ENCODE results near the gene TNIP2.
"Not testable (repeated sequence)": the region's sequence is repeated elsewhere in the genome, so short reads cannot be mapped to it uniquely, and the experiment has no call there.

TNIP2 gene

DNA sequence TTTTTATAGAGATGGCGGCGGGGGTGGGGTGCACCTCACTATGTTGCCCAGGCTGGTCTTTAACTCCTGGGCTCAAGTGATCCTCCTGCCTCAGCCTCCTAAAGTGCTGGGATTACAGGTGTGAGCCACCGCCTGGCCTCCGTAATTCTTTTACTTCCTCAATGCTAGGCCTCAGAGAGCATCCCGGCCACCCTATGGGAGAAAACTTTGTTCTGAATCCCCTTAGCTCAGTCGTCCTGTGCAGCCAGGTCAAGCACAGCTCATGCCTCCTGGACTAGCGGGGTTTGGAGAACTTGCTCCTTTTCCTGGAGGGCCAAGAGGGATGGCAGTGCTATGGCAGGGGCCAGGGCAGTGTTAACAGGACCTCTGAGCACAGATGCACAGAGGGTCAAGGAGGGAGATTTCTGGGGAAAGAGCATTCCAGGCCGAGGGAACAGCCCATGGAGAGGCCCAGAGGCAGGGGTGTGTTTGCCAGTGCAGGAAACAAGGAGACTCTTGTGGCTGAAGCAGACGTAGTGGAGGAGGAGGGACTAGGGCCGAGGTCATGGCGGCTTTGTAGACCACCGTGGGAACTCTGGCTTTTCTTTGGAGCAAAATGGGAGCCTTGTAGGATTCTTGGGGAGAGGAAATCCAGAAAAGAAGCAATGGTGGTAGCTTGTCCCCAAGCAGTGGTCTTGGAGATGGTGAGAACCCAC is 9.8 kb upstream of the TNIP2 start:
- no peak overlapping the region for H3K4me3 Mint-ChIP-seq

DNA sequence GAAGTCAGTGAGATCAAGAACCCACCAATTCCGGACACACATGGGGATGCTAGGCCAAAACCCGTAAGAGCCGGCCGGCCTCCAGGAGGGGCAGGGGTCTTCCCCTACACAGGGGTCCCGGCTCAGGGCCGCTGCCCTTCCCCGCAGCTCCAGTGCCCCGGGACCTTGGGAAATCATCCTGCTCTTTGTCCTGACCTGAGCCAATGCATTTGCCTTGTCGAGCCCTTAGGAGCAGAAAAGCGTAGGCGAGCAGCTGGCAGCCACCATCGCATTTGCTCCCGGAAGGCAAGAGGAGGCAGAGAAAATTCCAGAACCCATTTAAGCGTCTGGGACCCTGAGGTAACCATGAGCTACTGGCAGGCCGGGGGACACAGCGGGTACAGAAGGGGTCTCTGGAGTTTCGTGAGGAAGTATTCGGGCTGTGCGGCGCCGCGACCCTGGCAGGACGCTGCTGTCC is 7.4 kb upstream of the TNIP2 start:
- Mint-ChIP-seq H3K27me3 (ENCODE audit: low read depth) (no peaks in the 10 kb centered on the region), H3K9me3 (no peaks in the 10 kb centered on the region), H3K4me1 (ENCODE audit: low read depth) (peaks cover 2% of the 10 kb centered on the region), H3K4me3 (peak overlapping the region; percentile 58), H3K36me3 (ENCODE audit: low read depth) (no peaks in the 10 kb centered on the region), H3K27ac (no peak overlapping the region)

More for the DNA sequence above, 9.8 kb upstream of the TNIP2 start:
- Mint-ChIP-seq H3K27me3 (ENCODE audit: low read depth) (no peaks in the 10 kb centered on the region), H3K9me3 (peaks cover 14% of the 10 kb centered on the region), H3K27ac (no peak overlapping the region), H3K36me3 (ENCODE audit: low read depth) (peaks cover 6% of the 10 kb centered on the region), H3K4me1 (ENCODE audit: low read depth) (peaks cover 13% of the 10 kb centered on the region)

DNA sequence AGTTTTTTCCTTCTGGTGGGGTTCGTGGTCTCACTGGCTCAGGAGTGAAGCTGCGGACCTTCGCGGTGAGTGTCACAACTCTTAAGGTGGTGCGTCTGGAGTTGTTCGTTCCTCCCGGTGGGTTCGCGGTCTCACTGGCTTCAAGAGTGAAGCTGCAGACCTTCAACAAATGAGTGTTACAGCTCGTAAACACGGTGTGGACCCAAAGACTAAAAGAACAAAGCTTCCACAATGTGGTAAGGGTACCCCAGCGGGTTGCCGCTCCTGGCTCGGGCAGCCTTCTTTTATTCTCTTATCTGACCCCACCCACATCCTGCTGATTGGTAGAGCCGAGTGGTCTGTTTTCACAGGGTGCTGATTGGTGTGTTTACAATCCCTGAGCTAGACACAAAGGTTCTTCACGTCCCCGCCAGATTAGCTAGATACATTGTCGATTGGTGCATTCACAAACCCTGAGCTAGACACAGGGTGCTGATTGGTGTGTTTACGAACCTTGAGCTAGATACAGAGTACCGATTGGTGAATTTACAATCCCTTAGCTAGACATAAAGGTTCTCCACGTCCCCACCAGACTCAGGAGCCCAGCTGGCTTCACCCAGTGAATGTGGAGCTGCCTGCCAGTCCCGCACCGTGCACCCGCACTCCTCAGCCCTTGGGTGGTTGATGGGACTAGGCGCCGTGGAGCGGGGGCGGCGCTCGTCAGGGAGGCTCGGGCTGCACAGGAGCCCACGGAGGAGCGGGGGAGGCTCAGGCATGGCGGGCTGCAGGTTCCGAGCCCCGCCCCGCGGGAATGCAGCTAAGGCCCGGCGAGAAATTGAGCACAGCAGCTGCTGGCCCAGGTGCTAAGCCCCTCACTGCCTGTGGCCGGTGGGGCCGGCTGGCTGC is 6.6 kb upstream of the TNIP2 start:
- not testable (repeated sequence) for H3K4me3 Mint-ChIP-seq; H3K4me1 Mint-ChIP-seq (ENCODE audit: low read depth); H3K27me3 Mint-ChIP-seq (ENCODE audit: low read depth); H3K27ac Mint-ChIP-seq; H3K9me3 Mint-ChIP-seq; H3K36me3 Mint-ChIP-seq (ENCODE audit: low read depth)

DNA sequence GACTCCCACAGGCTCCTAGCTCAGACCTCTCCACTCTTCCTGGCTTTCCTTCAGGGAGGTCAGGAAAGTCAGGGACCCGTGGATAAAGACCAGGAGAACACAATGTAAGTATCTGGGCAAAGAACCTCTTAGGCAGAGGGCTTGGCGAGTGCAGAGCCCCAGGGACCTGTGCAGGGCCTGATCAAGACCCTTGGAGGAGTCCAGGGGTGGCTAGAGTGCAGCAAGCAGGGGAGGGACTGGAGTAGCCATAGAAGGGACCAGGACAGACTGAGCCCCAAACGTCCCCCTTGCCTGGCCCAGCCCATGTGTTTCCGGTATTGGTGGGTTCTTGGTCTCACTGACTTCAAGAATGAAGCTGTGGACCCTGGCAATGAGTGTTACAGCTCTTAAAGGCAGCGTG is 5.9 kb upstream of the TNIP2 start:
- no peak overlapping the region for H3K4me3 Mint-ChIP-seq
- H3K4me1 Mint-ChIP-seq (ENCODE audit: low read depth) = peaks cover 7% of the 10 kb centered on the region
- no peak overlapping the region for H3K27ac Mint-ChIP-seq

DNA sequence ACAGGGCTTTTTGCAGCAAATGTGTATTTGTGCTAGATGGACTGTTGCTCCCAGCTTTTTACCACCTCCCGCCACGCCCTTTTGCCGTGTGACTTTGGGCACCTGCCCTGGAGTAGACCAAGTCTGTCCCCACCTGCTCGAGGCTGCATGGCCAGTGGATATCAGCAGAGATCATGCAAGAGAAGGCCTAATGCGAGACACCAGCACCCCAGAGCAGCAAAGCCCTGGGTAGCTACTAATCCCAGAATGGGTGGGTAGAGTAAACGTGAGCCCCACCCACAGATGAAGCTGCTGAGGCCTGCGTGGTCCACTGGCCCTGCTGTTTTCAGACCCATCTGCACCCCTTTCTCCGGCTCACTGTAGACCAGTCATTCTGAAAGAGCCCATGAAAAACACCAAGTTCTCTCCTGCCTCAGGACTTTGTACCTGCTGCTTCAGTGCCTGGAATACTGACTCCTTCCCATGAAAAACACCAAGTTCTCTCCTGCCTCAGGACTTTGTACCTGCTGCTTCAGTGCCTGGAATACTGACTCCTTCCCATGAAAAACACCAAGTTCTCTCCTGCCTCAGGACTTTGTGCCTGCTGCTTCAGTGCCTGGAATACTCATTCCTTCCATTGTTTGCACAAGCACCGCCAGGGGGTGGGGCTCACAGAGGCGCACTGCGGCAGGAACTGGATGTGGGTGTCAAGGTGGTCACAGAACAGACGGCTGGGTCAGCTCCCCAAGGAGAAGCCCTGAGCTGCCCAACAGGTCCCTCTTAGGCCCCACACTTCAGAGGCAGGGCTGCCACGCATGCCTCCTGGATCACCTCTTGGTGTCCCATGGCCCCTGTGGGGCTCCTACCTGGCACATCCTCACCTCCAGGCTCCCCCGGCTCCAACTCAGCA is 5.1 kb upstream of the TNIP2 start:
- H3K4me3 Mint-ChIP-seq = no peak overlapping the region
- H3K4me1 Mint-ChIP-seq (ENCODE audit: low read depth) = peaks cover 7% of the 10 kb centered on the region
- no peaks in the 10 kb centered on the region for H3K9me3 Mint-ChIP-seq
- H3K36me3 Mint-ChIP-seq (ENCODE audit: low read depth) = no peaks in the 10 kb centered on the region
- no peaks in the 10 kb centered on the region for H3K27me3 Mint-ChIP-seq (ENCODE audit: low read depth)
- no peak overlapping the region for H3K27ac Mint-ChIP-seq

More for the DNA sequence above, 5.9 kb upstream of the TNIP2 start:
- Mint-ChIP-seq H3K9me3 (no peaks in the 10 kb centered on the region), H3K36me3 (ENCODE audit: low read depth) (no peaks in the 10 kb centered on the region), H3K27me3 (ENCODE audit: low read depth) (no peaks in the 10 kb centered on the region)

DNA sequence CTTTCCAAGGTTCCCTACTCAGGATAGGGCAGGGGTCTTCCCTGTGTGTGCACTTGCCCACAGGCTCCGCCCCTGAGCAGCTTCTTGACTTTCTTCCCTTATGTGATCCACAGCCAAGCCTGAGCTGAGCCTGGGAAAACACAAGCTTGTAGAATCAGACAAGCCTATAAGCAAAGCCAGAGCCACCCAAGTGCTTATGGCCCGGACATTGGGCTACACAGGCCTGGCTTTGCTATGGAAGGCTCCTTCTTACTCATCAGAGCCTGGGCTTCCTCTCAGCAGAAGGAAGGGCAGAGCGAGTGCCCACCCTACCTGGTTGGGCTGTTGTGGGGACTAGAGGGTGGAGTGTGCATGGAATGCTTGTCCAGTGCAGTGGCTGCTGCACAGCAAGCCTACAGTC is 1.3 kb upstream of the TNIP2 start:
- Mint-ChIP-seq H3K4me1 (ENCODE audit: low read depth) (peaks cover 18% of the 10 kb centered on the region), H3K4me3 (peak overlapping the region; percentile 76), H3K9me3 (no peaks in the 10 kb centered on the region), H3K27ac (peak overlapping the region; percentile 69), H3K27me3 (ENCODE audit: low read depth) (no peaks in the 10 kb centered on the region), H3K36me3 (ENCODE audit: low read depth) (peaks cover 9% of the 10 kb centered on the region)

DNA sequence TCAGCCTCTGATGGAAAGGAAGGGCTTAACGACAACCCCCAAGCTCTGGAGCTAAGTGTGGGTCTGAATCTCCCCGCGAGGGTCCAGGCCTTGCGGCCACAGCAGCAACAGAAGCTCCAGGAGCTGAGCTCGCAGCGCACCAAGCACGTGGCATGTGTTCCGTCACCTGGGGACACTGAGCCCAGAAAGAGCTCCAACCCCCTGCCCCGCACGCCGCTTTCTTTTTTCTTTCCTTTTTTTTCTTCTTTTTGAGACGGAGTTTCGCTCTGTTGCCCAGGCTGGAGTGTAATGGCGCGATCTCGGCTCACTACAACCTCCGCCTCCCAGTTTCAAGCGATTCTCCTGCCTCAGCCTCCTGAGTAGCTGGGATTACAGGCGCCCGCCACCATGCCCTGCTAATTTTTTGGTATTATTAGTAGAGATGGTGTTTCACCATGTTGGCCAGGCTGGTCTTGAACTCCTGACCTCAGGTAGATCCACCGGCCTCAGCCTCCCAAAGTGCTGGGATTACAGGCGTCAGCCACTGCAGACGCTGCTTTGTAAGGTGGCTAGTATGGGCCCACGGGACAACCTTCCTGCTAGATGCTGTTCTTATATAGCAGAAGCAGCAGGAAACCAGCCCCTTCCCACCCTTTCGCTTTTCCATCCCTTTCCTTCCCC is 685 bp upstream of the TNIP2 start:
- H3K27ac Mint-ChIP-seq = peak overlapping the region; percentile 69
- H3K36me3 Mint-ChIP-seq (ENCODE audit: low read depth) = peaks cover 12% of the 10 kb centered on the region
- H3K27me3 Mint-ChIP-seq (ENCODE audit: low read depth) = no peaks in the 10 kb centered on the region
- peaks cover 20% of the 10 kb centered on the region for H3K4me1 Mint-ChIP-seq (ENCODE audit: low read depth)
- no peaks in the 10 kb centered on the region for H3K9me3 Mint-ChIP-seq
- peak overlapping the region; percentile 76 for H3K4me3 Mint-ChIP-seq

DNA sequence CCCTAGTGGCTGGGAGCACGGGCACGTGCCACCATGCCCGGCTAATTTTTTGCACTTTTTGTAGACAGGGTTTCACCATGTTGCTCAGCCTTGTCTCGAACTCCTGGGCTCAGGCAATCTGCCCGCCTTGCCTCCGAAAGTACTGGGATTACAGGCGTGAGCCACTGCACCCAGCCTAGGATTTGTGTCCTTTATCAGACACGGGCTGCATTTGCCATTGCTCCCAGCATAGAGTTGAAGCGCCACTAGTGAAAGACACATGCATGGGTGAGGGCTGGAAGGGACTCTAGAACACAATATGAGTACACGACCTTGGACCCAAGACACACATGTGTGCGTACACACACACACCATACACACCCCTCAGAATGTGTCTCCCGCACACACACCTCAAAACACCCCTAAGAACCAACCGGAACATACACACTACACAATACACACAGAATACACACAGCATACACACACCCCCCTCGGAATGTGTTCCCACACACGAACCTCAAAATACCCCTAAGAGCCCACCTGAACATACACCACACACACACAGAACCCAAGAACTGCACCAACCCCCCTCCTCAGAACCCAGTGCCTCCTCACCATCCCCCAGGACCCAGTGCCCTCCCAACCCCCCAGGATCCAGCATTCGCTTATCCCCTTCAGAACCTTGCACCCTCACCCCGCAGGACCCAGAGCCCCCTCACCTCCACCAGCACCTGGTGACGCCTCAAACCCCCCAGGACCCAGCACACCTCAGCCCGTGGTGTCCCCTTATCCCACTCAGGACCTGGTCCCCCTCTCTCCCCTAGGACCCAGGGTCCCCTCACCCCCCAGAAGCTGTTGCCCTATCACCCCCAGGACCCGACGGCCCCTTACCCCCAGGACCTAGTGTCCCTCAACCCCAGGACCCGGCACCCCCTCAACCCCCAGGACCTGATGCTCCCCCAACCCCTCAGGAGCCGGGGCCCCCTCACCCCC is 1.0 kb downstream of the TNIP2 start:
- Mint-ChIP-seq H3K4me1 (ENCODE audit: low read depth) (peaks cover 22% of the 10 kb centered on the region), H3K27me3 (ENCODE audit: low read depth) (no peaks in the 10 kb centered on the region), H3K4me3 (peak overlapping the region; percentile 93), H3K27ac (peak overlapping the region; percentile 75), H3K9me3 (no peaks in the 10 kb centered on the region), H3K36me3 (ENCODE audit: low read depth) (peaks cover 17% of the 10 kb centered on the region)

DNA sequence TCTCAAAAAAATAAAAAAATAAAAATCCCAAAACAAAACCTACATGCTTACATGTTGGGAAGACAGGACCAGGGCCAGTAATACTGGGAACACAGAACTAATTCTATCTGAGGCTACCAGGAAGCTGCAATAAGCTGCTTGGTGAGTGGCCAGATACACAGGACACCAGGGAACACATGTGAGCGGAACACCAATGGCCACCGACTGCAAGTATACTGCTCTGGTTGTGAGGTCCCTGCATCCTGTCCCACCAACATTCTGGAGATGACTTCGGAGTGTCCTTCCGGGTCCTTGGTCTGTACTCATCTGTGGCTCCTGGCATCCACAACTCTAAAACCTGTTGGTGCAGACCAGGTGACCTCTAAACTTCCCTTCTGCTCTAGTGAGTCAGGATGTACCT is 2.7 kb downstream of the TNIP2 start:
- Mint-ChIP-seq H3K27me3 (ENCODE audit: low read depth) (no peaks in the 10 kb centered on the region), H3K27ac (peak overlapping the region; percentile 68), H3K4me3 (peak overlapping the region; percentile 15), H3K4me1 (ENCODE audit: low read depth) (peaks cover 25% of the 10 kb centered on the region), H3K9me3 (no peaks in the 10 kb centered on the region), H3K36me3 (ENCODE audit: low read depth) (peaks cover 21% of the 10 kb centered on the region)

DNA sequence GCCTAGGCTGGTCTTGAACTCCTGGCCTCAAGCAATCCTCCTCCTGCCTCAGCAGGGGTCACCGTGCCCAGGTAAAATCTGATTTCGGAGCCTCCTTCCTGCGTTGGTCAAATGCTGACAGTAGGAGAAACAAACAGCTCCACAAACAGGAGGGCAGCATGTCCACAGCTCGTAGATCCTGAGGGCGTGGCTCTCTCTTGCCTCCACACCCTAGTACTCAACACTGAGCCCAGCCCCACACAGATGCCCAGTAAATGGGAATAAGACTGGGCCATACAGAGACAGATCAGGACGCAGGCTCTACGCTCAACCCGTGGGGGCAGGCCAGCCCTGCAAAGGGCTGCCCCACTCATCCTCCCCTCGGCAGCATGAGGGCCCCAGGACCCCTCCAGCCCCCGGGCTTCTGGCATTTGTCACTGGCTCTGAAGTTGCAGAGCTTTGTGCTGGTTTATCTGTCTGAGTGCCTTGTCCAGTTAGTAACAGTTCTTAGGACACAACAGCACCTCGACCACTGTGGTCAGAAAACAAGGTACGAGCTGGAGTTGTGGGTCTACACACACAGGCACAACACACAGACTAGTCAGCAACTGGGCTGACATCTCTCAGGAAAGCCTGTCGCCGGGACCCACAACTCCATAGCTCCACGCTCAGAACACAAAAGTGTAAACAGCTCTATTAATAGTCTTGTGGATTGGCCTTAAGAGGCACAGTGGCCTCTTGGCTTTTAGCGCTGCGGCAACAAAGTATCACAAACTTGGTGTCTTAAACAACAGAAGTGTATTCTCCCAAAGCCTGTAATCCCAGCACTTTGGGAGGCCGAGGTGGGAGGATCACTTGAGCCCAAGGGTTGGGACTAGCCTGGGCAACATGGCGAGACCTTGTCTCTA is 5.2 kb downstream of the TNIP2 start:
- H3K27me3 Mint-ChIP-seq (ENCODE audit: low read depth) = no peaks in the 10 kb centered on the region
- no peaks in the 10 kb centered on the region for H3K9me3 Mint-ChIP-seq
- peak overlapping the region; percentile 15 for H3K27ac Mint-ChIP-seq
- H3K4me3 Mint-ChIP-seq = no peak overlapping the region
- H3K4me1 Mint-ChIP-seq (ENCODE audit: low read depth) = peaks cover 41% of the 10 kb centered on the region
- peaks cover 41% of the 10 kb centered on the region for H3K36me3 Mint-ChIP-seq (ENCODE audit: low read depth)

DNA sequence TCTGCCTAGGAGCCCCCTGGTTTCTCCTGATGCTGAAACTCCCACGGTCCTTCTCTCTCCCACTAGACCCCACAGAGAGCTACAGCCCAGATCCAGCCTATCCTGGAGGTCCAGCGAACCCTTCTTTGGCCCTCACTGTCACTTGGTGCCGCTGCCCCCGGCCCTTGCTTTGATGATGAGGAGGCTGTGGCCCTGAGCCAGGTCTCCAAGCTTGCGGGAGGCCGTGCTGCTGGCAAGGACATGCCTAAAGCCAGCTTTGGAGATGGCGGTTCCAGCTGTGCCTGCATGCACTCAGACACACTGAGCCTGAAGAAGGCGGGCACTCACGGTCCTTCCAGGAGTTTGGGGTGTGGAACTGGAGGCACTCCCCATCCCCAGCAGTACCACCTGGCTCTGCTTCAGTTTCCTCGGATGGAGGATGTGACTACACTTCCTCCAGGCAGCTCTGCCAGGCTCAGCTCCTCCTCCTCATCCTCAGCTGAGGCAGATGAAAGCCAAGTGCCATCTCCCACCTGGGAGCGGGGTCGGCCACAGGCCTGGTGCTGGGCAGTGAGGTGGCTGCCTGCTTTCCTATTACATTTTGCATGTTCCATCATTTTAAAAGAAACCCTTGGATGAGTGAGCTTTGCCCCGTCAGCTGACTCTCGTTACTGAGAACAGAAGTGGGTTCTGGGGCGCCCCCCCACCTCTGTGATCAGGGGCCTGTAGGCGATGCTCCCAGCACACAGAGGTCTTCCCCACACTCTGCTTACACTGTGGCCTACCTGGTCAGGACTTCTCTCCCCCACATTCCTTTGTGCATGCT is 9.0 kb downstream of the TNIP2 start:
- Mint-ChIP-seq H3K36me3 (ENCODE audit: low read depth) (peaks cover 57% of the 10 kb centered on the region), H3K9me3 (no peaks in the 10 kb centered on the region), H3K4me1 (ENCODE audit: low read depth) (peaks cover 52% of the 10 kb centered on the region), H3K4me3 (peak overlapping the region; percentile 89), H3K27ac (peak overlapping the region; percentile 99), H3K27me3 (ENCODE audit: low read depth) (no peaks in the 10 kb centered on the region)

All from T-helper 1 cell treated with Interleukin-12 subunit alpha and Interleukin-12 subunit beta and Interleukin-4 antibody, amounts not matched to agents 30 μg/mL and 1 μg/mL, for 36 hours (primary cell).